ENCODE results near the gene ULK4.
"Not testable (repeated sequence)": the region's sequence is repeated elsewhere in the genome, so short reads cannot be mapped to it uniquely, and the experiment has no call there.

The ULK4 gene

DNA sequence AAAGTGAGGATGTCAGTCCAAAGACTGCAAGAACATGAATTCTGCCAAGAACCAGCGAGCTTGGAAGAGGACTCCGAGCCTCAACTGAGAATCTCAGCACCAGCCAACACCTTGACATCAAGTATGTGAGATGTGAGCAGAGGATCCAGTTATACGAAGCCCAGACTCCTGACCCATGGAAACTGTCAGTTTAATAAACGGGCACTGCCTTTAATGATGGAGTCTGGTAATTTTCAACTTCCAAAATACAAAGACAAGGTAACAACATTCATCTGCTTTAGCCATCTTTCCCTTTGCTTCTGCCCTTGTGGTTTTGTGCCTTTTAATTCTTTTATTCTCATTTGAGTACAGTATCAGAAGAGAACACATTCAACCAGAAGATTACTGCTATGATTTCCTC, 211.9 kb downstream of the ULK4 start:
- DNase-seq = no peak

DNA sequence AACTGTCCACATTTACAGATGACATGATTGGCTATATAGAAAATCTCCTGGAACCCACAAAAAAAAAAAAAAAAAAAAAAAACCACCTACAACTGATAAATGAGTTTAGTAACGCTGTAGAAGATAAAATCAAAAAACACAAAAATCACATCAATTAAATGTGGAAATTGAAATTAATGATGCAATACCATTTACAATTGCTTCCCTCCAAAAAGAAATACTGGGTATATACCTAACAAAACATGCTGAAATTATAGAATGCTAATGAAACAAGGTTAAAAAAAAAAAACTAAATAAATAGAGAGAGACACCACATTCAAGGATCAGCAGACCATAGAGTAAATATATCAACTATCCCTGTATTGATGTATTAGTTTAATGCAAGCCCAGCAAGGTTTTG, 215.7 kb downstream of the ULK4 start:
- no peak for DNase-seq

DNA sequence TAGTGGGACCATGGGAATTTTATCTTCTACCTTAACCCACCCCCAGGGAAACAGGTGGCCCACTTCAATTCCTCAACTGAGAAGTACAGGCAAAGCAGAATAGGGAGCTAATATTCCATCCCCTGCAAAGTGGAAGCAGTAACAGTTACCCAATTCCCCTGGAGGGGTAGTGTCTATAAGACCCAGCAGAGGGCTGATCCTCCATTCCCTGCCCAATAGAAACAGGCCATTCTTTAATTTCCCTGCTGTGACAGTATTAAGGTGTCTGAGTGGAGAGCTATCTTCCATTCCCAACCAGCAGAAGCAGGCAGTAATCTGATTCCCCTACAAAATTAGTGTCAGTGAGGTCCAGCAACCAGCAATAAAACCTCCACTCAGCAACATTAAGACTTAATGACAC, 219.8 kb downstream of the ULK4 start:
- no peak for DNase-seq

DNA sequence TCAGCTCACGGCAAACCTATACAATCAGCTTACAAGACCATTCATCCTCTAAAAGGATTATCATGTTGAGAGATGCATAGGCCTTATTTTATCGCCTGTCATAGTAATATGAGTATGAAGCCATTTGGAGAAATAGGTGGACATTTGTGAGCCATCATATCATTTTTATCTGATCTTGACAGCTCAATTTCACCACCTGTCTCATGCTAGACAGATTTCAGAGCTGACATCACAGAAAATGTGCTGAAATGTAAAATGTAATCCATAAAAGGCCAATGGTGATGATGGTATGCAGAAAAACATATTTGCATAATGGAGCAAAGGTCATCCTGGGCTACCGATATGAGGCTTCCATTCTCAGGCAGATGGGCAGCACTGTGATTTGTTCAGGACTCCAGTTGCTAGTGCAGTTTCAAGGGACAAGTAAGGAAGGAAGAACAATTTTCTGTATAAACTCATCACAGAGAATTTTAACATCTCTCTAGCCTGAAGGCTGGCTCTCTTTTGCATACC, 221.5 kb downstream of the ULK4 start:
- DNase-seq = no peak

DNA sequence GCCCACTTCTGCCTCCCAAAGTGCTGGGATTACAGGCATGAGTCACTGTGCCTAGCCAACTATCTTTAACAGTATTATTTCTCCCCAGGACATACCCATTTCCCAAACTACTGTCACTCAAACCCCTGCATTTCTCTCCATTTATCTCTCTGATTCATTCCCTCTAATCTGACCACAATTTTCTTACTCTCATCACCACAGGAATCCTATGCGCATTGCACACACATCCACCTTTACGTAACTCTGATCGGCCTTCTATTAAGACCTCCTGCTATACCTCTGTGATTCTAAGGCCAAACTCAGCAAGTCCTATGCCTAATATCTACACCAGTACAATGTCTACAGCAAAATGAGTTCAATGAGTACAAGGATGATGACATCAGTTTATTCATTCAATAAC, 235.0 kb downstream of the ULK4 start:
- no peak for DNase-seq

DNA sequence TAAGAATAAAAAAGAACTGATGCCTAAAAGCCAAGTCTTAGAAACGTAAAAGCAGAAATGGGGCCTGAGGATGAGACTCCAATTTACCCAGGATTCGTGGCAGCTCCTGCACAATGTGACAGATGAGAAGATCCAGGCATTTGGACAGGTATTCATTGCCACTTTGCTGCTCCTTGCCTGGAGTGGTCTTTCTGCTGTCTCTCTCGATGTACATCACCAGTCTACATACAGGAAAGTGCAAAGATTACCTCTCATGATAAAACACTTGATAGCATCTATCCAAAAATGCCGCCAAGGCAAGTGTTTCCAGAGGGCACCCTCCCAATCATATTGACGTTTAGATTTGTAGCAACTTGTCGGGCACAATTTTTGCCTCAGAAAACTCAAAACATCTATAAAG, 244.3 kb downstream of the ULK4 start:
- DNase-seq = no peak

DNA sequence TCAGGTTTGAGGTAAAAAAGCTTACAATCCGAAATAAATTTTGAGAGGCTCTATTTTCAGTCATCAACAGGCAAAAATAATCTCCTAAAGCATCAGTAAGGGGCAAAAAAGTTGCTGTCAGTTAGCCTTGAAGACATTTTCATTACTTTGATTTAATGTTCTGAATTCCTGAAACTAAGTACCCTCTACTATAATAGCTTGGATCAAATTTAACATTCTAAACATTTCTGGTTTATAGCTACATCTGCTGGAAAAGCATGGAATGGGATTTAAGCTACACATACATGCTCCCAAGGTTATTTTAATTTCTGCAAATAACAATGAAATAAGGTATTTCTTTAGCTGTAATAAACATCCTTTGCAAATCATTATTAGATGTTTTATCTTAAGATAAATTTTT, 245.4 kb downstream of the ULK4 start:
- no peak for DNase-seq

DNA sequence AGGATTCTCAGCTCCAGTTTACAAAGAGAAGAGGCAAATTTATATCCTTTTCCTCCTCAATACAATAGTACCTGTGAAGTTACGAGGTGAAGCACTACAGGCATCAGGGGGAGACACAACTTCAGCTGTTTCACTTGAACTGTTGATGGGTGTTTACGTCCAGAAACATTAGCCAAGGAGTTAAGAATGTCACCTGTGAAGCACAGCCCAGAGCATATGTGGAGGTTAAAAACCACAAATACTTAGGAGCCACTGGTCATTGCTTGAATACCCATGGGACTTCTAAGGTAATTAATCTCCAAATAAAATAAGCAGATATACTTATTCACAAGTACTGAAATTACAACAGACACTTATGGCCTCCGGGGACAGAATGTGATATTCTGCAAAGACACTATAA, 246.5 kb downstream of the ULK4 start:
- DNase-seq = no peak

DNA sequence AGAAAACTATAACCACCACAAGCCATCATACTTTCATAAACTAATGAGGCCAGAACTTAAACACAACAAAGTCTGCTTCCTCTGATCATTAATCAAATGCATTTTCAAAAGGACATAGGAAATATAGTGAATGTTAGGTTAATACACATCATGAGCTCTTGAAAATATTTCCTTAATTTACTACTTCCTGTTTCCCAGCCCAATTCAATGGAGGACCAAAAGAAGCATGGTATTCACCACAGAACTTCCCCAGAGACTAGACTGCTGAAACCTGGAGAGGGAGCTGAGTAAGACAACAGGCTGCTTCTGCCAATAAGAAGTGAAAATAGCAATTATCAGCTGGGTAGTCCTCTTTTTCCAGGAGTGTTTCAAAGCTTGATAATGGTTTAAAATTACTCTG, 250.3 kb downstream of the ULK4 start:
- DNase-seq = no peak

DNA sequence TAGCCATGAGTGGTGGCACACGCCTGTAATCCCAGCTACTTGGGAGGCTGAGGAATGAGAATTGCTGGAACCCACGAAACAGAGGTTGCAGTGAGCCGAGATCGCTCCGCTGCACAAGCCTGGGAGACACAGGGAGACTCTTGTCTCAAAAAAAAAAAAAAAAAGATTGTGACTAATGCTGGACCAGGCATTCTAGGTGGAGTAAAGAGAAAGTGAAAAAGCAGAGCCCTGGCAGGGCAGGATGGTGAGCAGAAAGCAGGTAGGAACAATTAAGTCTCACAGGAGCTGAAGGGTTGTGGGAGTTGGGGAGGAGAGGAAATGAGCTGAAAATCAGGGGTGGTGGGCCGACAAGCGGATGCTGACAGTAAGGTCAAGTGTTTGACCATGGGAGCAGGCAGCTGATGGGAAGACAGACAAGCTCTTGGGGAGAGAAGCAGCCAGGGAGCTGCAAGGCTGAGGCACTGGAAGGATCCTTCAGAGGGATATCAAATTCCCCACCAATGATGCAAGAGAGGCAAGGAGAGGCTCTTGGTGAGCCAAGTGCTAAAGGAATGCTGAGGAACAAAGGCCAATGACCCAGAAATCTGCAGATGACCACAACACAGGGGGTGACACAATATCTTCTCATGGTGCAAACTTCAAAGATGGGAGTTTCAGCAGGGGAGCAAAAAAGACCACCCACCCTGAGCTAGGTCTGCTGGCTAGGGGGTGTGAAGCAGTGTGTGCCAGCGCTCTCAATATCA, 251.1 kb downstream of the ULK4 start:
- DNase-seq = no peak

DNA sequence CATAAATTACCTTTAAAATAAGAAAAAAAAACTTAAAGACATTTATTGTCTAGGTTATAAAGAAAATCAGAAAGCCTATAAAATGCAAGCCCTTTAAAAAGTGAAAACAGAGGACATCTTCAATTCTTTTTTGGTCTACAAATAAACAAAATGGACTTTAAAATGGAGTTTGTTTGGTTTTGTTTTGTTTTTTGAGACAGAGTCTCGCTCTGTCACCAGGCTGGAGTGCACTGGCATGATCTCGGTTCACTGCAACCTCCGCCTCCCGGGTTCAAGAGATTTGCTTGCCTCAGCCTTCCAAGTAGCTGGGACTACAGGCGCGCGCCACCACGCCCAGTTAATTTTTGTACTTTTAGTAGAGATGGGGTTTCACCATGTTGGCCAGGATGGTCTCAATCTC, 252.7 kb downstream of the ULK4 start:
- not testable (repeated sequence) for DNase-seq

DNA sequence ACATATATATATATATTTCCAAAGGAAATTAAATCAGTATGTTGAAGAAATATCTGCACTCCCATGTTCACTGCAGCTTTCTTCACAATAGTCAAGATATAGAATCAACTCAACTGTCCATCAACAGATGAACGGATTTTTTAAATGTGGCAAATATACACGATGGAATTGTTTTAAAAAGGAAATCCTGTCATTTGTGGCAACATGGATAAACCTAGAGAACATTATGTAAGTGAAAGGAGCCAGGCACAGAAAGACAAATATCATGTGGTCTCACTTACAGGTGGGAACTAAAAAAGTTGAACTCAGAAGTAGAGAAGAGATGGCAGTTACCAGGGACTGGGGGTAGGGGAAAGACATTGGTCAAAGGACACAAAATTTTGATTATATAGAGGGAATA, 253.7 kb downstream of the ULK4 start:
- DNase-seq = no peak

DNA sequence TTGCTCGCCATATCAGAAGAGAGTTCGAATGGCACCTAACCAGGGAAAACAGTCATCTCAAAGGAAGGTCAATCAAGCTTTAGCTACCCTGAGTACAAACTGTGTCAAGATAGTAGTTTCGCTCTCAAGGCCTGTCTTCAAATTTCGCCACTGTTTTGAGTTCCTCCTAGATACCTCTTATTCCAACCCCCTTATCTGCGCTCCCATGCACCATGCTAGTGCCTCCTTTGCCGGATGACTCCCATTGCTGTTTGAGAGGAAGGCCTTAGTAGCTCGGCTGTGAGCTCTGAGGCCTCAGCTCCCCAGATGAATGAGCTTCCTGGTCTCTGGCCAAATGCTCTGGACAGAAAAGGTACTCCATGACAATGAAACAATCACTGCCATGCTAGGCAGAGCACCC, 256.0 kb downstream of the ULK4 start:
- no peak for DNase-seq

DNA sequence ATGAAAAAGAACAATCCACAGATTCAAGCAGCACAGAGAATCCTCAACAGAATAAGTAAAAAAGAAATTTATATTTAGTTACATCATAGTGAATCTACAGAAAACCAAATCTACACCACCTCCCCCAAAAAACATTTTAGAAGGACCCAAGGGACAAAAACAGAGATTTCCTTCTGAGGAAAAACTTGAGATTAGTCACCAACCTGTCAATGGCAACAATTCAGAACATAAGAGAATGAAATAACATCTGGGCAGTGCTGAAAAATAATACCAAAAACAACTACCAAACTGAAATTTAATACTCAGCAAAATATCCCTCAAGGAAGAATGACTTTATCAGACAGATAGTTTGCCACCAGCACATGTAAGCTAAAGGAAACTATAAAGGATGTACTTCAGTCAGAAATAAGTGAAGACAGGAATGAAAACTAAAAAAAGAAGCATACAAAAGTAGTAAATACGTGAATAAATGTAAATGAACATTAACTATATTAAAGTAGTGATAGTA, 260.7 kb downstream of the ULK4 start:
- DNase-seq = peak; percentile 10

DNA sequence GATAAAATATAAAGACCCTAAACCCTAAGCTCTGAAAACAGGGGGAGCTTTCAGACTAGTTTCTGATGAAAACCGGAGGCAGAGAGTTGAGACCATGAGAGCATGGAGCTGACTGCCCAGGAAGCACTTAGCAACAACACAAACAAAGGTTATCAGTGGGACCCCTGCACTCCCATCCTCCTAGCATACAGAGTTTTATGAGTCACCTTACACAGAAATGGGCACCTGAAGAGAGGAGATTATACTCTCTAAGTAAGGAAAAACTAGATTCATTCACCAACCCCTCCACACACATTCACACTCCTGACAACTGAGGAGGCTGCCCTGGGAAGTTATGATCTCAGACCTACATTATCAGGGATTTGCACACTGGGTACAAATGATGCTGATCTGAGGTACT, 261.7 kb downstream of the ULK4 start:
- no peak for DNase-seq

DNA sequence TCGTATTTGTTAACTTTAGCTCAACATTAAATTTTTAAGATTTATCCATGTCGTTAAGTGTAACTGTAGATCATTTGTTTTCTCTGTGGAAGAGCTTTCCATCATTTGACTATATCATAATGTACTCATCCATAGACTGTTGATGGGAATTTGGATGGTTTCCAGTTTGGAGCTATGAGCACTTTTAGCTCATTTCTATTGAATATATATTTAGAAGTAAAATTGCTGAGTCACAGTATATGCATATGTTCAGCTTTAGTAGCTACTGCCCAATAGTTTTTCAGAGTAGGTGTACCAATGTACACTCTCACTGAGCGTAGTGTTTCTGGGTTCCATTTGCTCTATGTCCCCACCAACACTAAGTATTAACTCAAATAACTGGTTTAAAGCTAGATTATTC, 263.0 kb downstream of the ULK4 start:
- DNase-seq = no peak

DNA sequence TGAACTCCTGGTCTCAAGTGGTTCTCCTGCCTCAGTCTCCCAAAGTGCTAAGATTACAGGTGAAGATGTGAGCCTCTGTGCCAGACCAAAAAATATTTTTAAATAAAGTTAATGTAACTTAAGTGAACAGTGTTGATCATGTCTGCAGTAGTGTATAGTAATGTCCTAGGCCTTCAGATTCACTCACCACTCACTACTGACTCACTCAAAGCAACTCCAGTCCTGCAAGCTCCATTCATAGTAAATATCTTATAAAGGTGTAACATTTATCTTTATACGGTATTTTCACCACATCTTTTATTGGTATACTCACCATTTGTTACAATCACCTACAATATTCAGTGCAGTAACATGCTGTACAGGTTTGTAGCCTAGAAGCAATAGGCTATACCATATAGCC, 264.2 kb downstream of the ULK4 start:
- no peak for DNase-seq

DNA sequence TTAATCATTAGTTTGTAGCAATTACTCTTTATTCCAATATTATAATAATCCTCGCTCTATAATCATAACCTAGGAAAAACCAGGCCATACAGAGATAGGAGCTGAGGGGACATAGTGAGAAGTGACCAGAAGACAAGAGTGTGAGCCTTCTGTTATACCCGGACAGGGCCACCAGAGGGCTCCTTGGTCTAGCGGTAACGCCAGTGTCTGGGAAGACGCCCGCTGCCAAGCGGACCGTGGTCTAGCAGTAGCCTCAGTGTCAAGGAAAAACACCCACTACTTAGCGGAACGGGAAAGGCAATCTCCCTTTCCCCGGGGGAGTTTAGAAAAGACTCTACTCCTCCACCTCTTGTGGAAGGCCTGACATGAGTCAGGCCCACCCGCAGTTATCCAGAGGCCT, 266.1 kb downstream of the ULK4 start:
- not testable (repeated sequence) for DNase-seq

DNA sequence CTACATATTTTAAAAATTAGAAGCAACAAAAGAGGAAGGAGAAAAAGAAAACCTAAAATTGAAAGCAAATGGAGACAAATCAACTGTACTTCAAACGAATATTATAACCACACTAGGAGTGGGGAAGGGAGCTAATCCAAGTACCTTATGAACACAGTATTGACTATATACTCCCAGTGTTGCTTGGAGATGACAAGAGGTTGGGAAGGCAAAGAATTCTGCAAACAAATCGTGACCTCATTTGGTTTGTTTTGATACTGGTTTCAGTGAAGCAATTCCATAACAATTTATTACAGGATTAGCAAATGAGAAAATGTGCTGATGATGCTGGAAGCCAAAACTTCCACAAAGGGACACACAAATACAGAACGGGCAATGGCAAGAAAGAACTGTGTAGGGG, 268.1 kb downstream of the ULK4 start:
- DNase-seq = no peak

DNA sequence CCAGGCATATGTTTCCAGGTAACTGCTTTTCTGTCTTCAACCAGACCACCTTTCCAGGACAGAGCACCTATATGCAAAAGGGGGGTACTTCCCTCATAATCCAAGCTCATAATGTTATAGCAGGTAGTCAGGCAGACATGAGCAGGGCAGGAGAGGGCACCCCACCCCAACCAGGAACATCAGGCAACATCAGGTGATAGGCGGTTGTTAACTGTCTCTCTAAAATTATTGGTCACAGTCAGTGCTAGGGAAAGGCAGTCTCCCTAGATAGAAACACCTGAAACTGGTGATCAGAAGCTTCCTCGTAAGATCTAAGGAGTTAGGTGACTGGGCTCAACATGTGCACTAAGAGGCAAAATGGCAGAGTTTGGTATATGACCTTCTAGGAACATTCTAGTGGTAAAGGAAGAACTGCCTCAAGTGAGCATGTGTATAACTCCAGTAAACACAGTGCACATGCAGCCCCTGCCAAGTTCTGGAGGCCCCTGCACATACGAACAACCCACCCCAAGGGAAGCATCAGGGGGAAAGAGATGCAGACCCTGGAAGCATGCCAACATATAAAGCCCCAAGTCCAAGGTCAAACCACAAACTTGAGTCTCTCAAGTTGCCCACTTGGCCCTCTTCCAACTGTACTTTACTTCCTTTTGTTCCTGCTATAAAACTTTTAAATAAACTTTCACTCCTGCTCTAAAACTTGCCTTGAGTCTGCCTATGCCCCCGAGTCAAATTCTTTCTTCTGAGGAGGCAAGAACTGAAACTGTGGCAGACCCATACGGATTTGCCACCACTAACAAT, 270.9 kb downstream of the ULK4 start:
- no peak for DNase-seq

DNA sequence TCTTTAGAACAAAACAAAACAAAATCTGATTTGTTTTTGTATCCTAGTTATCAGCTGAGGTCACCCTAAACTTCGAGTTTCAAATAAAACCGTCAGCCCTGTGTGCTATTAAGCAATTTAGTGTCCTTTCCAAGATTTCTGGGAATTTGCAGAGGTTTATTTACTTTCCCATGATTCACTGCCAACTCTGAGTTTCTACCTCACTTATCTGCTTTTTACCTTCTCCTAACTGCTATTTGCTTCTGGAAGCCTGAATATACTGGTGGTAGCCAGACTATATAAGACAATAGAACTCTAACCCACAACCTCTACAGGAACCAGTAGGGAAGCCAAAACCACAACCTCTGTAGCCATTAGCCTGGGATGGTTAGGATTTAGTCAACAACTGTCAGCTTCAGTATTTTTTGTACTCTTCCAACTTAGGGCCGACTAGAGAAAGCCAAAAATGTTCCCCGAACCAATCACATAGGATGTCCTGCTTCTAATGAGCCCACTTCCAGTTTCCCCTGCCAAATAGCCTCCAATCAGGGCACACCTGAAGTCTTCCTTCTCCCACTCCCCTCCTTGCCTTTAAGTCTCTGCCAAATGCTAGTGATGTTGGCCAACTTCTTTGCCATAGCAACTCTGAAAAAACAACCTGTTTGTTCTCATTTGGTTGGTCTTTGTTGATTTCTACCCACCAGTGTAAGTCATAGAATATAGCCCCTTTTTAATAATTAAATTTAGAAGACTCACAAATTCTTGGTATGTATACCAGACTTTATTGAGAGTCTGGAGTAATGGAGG, 273.1 kb downstream of the ULK4 start:
- DNase-seq = no peak

DNA sequence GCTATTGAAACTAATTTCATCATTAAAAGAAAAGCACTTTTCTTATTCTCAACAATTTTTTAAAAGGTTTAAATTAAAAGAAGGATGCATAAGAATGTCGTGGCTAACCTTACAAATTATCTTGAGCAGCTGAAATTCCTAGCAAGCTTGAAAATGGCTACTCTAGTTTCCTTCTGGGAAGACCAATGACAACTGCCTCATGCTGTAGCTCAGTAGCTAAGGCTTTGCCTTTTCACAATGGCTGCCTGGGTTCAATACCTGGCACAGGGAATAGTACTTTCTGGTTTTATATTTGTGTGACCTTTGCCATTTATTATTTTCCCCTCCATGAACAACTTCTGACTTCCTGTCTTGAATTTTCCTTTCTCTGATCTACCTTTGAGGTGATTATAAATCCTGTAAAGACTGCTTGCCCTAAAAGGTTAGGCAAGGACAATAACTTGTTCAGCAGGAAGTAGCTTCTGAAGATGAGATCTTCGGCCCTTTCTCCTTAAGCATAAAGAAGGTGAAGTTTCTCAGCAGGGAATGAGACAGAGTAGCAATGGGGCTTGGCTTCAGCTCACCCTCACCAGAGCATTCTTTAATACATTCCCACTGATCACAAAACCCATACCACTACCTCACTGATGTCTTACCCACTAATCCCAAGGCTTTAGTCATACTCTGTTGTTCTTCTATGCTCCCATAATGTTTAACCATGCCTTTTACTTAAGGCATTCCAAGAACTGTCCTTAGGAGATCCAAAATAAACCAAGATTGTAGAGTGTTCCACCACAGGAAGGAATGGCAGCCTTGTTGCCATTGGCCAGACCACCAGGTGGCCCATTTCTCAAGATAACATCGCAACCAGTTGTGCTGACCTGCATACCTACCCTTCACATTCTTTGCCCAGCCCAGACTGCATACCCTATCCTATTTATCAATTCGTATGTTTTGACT, 276.8 kb downstream of the ULK4 start:
- DNase-seq = no peak
